Ammon's horn (tissue), 1 donor: ENCODE results near the gene FAM120A.

ENCODE experiments used
- DNase-seq: peaks from one replicate; pipeline ENCODE4 v3.0.0-alpha.2; 2016; ENCODE audit warnings: low spot score

FAM120A gene

GRCh38 chr9:93451849-93452709, 594 bp downstream of the FAM120A start:
- peak; percentile 47 for DNase-seq

- peak; percentile 47 for DNase-seq
These were observed 1.2 kb downstream of the FAM120A start for GRCh38 chr9:93452710-93453046.

- DNase-seq: peak; percentile 99
These were observed 1.8 kb downstream of the FAM120A start, which contains the start of gene FAM120AOS for GRCh38 chr9:93453047-93453914. TSS of gene FAM120AOS (minus strand) at chr9:93453581. CDS start at chr9:93452709, 872 bp downstream.

- DNase-seq: no peak
These were observed 4.5 kb downstream of the FAM120A start for GRCh38 chr9:93456022-93456421.

- DNase-seq: no peak
These were observed 5.0 kb downstream of the FAM120A start for GRCh38 chr9:93456504-93456903.

- DNase-seq: no peak
These were observed 5.5 kb downstream of the FAM120A start for GRCh38 chr9:93457006-93457405.

GRCh38 chr9:93458712-93459111, 7.2 kb downstream of the FAM120A start:
- no peak for DNase-seq

GRCh38 chr9:93459432-93459847, 8.0 kb downstream of the FAM120A start:
- no peak for DNase-seq

- DNase-seq: no peak
These were observed 9.4 kb downstream of the FAM120A start for GRCh38 chr9:93460689-93461413.

- no peak for DNase-seq
These were observed 9.9 kb downstream of the FAM120A start for GRCh38 chr9:93461414-93461743.

GRCh38 chr9:93461821-93462220, 10.3 kb downstream of the FAM120A start:
- no peak for DNase-seq

- DNase-seq: no peak
These were observed 12.3 kb downstream of the FAM120A start for GRCh38 chr9:93463638-93464248.

- DNase-seq: no peak
These were observed 12.9 kb downstream of the FAM120A start for GRCh38 chr9:93464395-93464794.

GRCh38 chr9:93464876-93465275, 13.4 kb downstream of the FAM120A start:
- no peak for DNase-seq

- no peak for DNase-seq
These were observed 14.4 kb downstream of the FAM120A start for GRCh38 chr9:93465855-93466254.

GRCh38 chr9:93466416-93467061, 15.1 kb downstream of the FAM120A start:
- DNase-seq: no peak

GRCh38 chr9:93467062-93467416, 15.6 kb downstream of the FAM120A start:
- no peak for DNase-seq

- no peak for DNase-seq
These were observed 16.0 kb downstream of the FAM120A start for GRCh38 chr9:93467462-93467861.

GRCh38 chr9:93468763-93469456, 17.4 kb downstream of the FAM120A start:
- no peak for DNase-seq

GRCh38 chr9:93470391-93470790, 18.9 kb downstream of the FAM120A start:
- DNase-seq: no peak

- peak; percentile 29 for DNase-seq
These were observed 19.6 kb downstream of the FAM120A start for GRCh38 chr9:93471124-93471523.
